OCI-LY3 (cell line): Measurements from ENCODE around the gene BRWD1.

ENCODE experiments used
- H2AFZ ChIP-seq: fragments of 200-600, 300-600 bp; shearing (Covaris generic); 2 replicates; pipeline ENCODE4 v1.6.0; 2014; ENCODE audit warnings: antibody characterized with exemption, low read depth, low read length
- H3K27ac ChIP-seq: fragments of 200-600, 300-600 bp; sonication (generic); 2 replicates; pipeline ENCODE4 v1.5.1; 2014; ENCODE audit warnings: mild to moderate bottlenecking, low read length, moderate library complexity, mixed read lengths
- H3K27me3 ChIP-seq: fragments of 200-600, 300-600 bp; sonication (generic); 2 replicates; pipeline ENCODE4 v1.6.1; 2014; ENCODE audit warnings: low read depth, low read length, mixed read lengths
- H3K36me3 ChIP-seq: fragments of 200-600, 300-600 bp; sonication (generic); replicated peaks from 2 replicates; pipeline ENCODE3; 2014; ENCODE audit warnings: low read depth, low read length, mixed read lengths
- H3K4me1 ChIP-seq: fragments of 300-600, 200-600 bp; sonication (generic); 2 replicates; pipeline ENCODE4 v1.6.1; 2014; ENCODE audit warnings: low read length, mixed read lengths
- H3K4me2 ChIP-seq: fragments of 200-600, 300-600 bp; sonication (generic); 2 replicates; pipeline ENCODE4 v1.6.1; 2014; ENCODE audit warnings: low read length, mixed read lengths
- H3K4me3 ChIP-seq: fragments of 300-600, 200-600 bp; sonication (generic); 2 replicates; pipeline ENCODE4 v1.5.1; 2014; ENCODE audit warnings: antibody characterized with exemption, mild to moderate bottlenecking, low read length, moderate library complexity
- H3K79me2 ChIP-seq: fragments of 300-600, 200-600 bp; shearing (Covaris generic); 2 replicates; pipeline ENCODE4 v1.6.1; 2014; ENCODE audit warnings: mild to moderate bottlenecking, low read length, mixed read lengths
- H3K9ac ChIP-seq: fragments of 300-600, 200-600 bp; shearing (Covaris generic); 2 replicates; pipeline ENCODE4 v1.6.0; 2014; ENCODE audit warnings: mild to moderate bottlenecking, low read length, moderate library complexity
- H3K9me3 ChIP-seq: fragments of 200-600, 300-600 bp; shearing (Covaris generic); 2 replicates; pipeline ENCODE4 v1.6.1; 2014; ENCODE audit warnings: low read length, mixed read lengths; ENCODE audit not compliant: insufficient read depth
- H4K20me1 ChIP-seq: fragments of 200-600, 300-600 bp; sonication (generic); 2 replicates; pipeline ENCODE4 v1.6.1; 2016; ENCODE audit warnings: low read length, mixed read lengths; ENCODE audit not compliant: insufficient read depth
- EZH2phosphoT487 ChIP-seq: fragments of 200-600 bp; shearing (Covaris generic); IDR thresholded peaks from 2 replicates; pipeline ENCODE4 v1.6.1; 2018; ENCODE audit warnings: antibody characterized with exemption, mixed run types, low read depth
- TF ChIP-seq, protein P1 (sequence below): fragments of 200-600, 300-600 bp; sonication (generic); IDR thresholded peaks from 2 replicates; pipeline ENCODE4 v1.5.1; 2014; ENCODE audit warnings: antibody characterized with exemption, low read length, low read depth

BRWD1 gene

DNA sequence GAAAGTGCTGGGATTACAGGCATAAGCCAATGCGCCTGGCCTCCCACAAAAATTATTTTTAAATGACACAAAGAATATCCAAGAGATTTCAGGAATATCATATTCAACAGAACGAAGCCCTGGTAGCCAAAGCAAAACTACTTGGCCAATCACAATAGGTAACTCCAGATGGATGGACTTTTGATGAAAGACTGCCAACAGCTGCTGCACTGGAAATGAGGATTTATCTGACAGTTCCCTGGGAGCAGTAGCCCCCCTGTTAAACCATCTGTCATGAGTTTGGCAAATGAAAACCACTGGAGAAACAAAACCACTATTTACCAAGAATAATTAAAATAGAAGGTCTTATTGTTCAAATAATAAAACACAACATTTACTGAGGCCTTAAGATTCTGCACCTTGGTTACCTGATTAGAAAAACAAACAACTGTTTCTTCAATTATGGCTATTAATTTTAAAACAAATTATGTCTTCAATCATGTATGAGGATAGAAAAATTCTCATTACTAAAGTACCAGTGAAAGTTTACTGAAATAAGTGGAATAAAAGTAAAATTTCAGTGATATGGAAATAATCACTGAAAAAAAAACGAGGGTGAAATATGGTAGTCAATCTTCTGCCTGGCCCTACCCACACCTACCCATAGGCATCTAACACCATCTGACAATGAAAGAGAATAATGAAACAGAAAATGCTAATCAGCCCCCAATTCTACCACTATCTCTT is 95.9 kb downstream of the BRWD1 start:
- H3K4me3 ChIP-seq, result no peak overlapping the region
- H3K9me3 ChIP-seq, result no peaks in the 10 kb centered on the region
- H3K27ac ChIP-seq, result no peak overlapping the region
- H3K27me3 ChIP-seq, result no peaks in the 10 kb centered on the region
- H3K36me3 ChIP-seq, result peaks cover 13% of the 10 kb centered on the region
- TF ChIP-seq, protein P1, sequence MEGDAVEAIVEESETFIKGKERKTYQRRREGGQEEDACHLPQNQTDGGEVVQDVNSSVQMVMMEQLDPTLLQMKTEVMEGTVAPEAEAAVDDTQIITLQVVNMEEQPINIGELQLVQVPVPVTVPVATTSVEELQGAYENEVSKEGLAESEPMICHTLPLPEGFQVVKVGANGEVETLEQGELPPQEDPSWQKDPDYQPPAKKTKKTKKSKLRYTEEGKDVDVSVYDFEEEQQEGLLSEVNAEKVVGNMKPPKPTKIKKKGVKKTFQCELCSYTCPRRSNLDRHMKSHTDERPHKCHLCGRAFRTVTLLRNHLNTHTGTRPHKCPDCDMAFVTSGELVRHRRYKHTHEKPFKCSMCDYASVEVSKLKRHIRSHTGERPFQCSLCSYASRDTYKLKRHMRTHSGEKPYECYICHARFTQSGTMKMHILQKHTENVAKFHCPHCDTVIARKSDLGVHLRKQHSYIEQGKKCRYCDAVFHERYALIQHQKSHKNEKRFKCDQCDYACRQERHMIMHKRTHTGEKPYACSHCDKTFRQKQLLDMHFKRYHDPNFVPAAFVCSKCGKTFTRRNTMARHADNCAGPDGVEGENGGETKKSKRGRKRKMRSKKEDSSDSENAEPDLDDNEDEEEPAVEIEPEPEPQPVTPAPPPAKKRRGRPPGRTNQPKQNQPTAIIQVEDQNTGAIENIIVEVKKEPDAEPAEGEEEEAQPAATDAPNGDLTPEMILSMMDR, result no peak
- TF ChIP-seq EZH2phosphoT487, result no peak
- no peaks in the 10 kb centered on the region for H3K4me1 ChIP-seq
- no peaks in the 10 kb centered on the region for H4K20me1 ChIP-seq
- H3K4me2 ChIP-seq, result no peak overlapping the region
- no peak overlapping the region for H3K9ac ChIP-seq
- no peaks in the 10 kb centered on the region for H3K79me2 ChIP-seq
- no peak overlapping the region for H2AFZ ChIP-seq

DNA sequence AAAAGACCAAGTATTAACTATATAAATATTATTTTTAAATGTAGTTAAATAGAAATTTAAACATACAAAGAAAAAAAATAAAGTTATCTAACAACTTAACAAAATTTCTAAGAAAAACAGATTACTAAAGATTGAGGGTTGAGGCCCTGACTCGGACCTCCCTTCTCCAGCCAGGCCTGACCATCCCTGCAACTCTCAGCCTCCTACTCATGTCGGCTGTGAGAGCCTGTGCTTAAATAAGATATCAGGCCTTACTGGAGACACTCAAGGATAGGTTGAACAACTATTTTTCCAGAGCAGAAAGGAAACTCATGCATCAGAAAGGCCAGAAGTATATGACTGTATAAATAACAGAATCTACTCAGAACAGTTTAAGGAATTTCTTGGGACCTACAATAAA is 97.1 kb downstream of the BRWD1 start:
- Histone ChIP-seq H3K4me1 (no peaks in the 10 kb centered on the region), H3K9me3 (no peaks in the 10 kb centered on the region), H3K27me3 (no peaks in the 10 kb centered on the region), H3K79me2 (no peaks in the 10 kb centered on the region), H3K4me2 (no peak overlapping the region), H3K27ac (no peak overlapping the region), H3K9ac (no peak overlapping the region), H4K20me1 (no peaks in the 10 kb centered on the region), H2AFZ (no peak overlapping the region), H3K4me3 (no peak overlapping the region), H3K36me3 (peaks cover 13% of the 10 kb centered on the region)
- TF ChIP-seq, protein P1, result no peak
- TF ChIP-seq EZH2phosphoT487, result no peak

DNA sequence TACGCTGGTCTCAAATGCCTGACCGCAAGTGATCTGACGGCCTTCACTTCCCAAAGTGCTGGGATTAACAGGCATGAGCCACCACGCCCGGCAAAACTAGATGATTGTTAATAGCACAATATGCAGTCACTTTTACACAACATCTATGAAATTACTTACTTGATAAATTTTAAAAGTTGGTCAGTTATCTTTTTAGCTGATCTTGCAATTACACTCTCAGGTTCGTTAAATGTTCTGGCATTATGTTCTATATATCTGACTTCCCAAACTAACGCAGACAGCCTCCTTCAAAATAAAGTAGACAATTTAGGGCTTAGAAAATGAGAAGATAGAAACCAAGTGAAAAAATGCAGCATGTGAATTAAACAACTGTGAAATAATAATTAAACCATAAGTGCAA is 98.4 kb downstream of the BRWD1 start:
- Histone ChIP-seq H3K36me3 (peaks cover 15% of the 10 kb centered on the region), H3K79me2 (no peaks in the 10 kb centered on the region)

DNA sequence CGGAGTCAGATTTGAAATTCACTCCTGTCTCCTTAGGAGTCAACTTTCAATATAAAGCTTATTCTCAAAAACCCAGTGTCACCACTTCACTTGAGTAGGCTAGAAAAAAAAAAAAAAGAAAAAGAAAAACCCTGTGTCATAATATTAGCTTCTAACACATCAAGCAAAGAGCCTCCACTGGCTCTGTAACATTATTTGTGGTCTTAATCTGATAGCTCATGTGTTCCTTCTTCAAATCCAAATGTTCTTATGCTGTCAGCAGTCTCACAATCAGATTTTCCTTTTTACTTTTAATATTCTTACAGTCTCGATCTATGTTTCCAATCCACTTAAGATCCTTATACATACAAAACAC is 104.1 kb downstream of the BRWD1 start:
- no peaks in the 10 kb centered on the region for H4K20me1 ChIP-seq
- no peak overlapping the region for H3K9ac ChIP-seq
- H3K9me3 ChIP-seq, result no peaks in the 10 kb centered on the region
- no peaks in the 10 kb centered on the region for H3K4me1 ChIP-seq
- no peak overlapping the region for H3K27ac ChIP-seq
- TF ChIP-seq EZH2phosphoT487, result no peak
- TF ChIP-seq, protein P1, result no peak
- no peak overlapping the region for H2AFZ ChIP-seq
- H3K4me3 ChIP-seq, result no peak overlapping the region
- H3K27me3 ChIP-seq, result no peaks in the 10 kb centered on the region
- H3K4me2 ChIP-seq, result no peak overlapping the region
- H3K79me2 ChIP-seq, result no peaks in the 10 kb centered on the region
- peaks cover 20% of the 10 kb centered on the region for H3K36me3 ChIP-seq

More for the DNA sequence above, 98.4 kb downstream of the BRWD1 start:
- Histone ChIP-seq H3K9me3 (no peaks in the 10 kb centered on the region), H3K9ac (no peak overlapping the region), H3K27me3 (no peaks in the 10 kb centered on the region), H4K20me1 (no peaks in the 10 kb centered on the region), H2AFZ (no peak overlapping the region), H3K4me1 (no peaks in the 10 kb centered on the region), H3K4me2 (no peak overlapping the region), H3K27ac (no peak overlapping the region), H3K4me3 (no peak overlapping the region)
- TF ChIP-seq EZH2phosphoT487, result no peak
- TF ChIP-seq, protein P1, result no peak
